Measurements from ENCODE around the gene LIN37. TPM values are rescaled to one million over a fixed set of nuclear protein-coding genes. Genes with fewer than 3 reads are reported as not detected.
A peak's percentile ranks its signal among the peaks of the same experiment; 100 is the strongest.

Gene LIN37
- total and polyA plus RNA-seq, 2 donors (not counting 3 experiments of a cell fraction or from before 2014, with no cell fraction given), result 11.3 to 21.4 TPM

GRCh38 chr19:35756377-35757230 is 8.2 kb downstream of the LIN37 start, which contains the start of gene HSPB6:
Gene HSPB6 (minus strand): TSS chr19:35757029. CDS start chr19:35757008, 21 bp downstream.
- CTCF ChIA-PET, result interaction anchor here (0.9 kb wide), 3 partner anchors 8 to 16 kb away, joined by 3 to 4 read pairs (median 3); partner anchors contain the start of genes LIN37, PSENEN and U2AF1L4
- H3K27me3 ChIP-seq (ENCODE audit: control insufficient read depth in 2 of 2, insufficient read depth in 2 of 2, low read length in 2 of 2), result no peaks in the 10 kb centered on the region
- peak within 1 kb of the TSS in 2 of 3 experiments; percentile 16 to 27 for H3K4me3 ChIP-seq (replicated peaks in 1 of 3; ENCODE audit: insufficient read depth in 1 of 3, low read depth in 1 of 3, low read length in 3 of 3)
- H3K9ac ChIP-seq (replicated peaks; ENCODE audit: extremely low read depth, insufficient read depth, low read length), result peak within 1 kb of the TSS; percentile 56
- H3K79me2 ChIP-seq (ENCODE audit: control insufficient read depth, insufficient read depth, low read length), result peaks cover 14% of the 10 kb centered on the region
- peak; percentile 50 for FAIRE-seq
- DNase-seq (ENCODE audit: low read depth, low spot score), result peak; percentile 37
- peaks cover 0 to 13% of the 10 kb centered on the region in 2 experiments for H3K36me3 ChIP-seq (ENCODE audit: control insufficient read depth in 2 of 2, extremely low read depth in 1 of 2, insufficient read depth in 2 of 2, low read length in 2 of 2)
- H3K9me1 ChIP-seq (replicated peaks; ENCODE audit: control insufficient read depth, extremely low read depth, insufficient read depth, low read length), result no peaks in the 10 kb centered on the region
- POLR2A ChIA-PET, result interaction anchor here (0.9 to 1.0 kb wide), 2 partner anchors 8 to 16 kb away, joined by 3 to 5 read pairs; partner anchors contain the start of gene LIN37
- dilution Hi-C loops (cut with MboI; ENCODE audit: extremely low pct_ligation_motif_present, low sequenced_read_pairs) (no loop called here), intact Hi-C loops (cut with micrococcal nuclease) (loop anchor here (1.0 to 5.0 kb wide), 2 partner anchors 8 to 109 kb away; partner anchors contain the start of genes COX6B1 and LIN37)
- peak within 1 kb of the TSS; percentile 45 for H3K4me2 ChIP-seq (ENCODE audit: insufficient read depth, low read length)
- H4K20me1 ChIP-seq (replicated peaks; ENCODE audit: control insufficient read depth, extremely low read depth, insufficient read depth, low read length), result no peaks in the 10 kb centered on the region
- no peaks in the 10 kb centered on the region for H3K9me3 ChIP-seq (replicated peaks; ENCODE audit: control insufficient read depth, insufficient read depth, low read length)
- TF ChIP-seq EZH2 (IDR thresholded peaks at IDR 0.05; ENCODE audit: borderline replicate concordance, low read depth, low read length, severe bottlenecking) (no peak), FOS (IDR thresholded peaks at IDR 0.05; ENCODE audit: borderline replicate concordance, insufficient read depth, low read length) (no peak), JUN (IDR thresholded peaks at IDR 0.05; ENCODE audit: borderline replicate concordance, insufficient read depth, insufficient read length, low read depth) (no peak), MYC (IDR thresholded peaks at IDR 0.05; ENCODE audit: low read depth, low read length) (no peak), POLR2AphosphoS5 (IDR thresholded peaks at IDR 0.05; ENCODE audit: insufficient read depth, low read depth, low read length) (no peak), MAX (IDR thresholded peaks at IDR 0.05; ENCODE audit: insufficient read depth, insufficient read length) (no peak), POLR2A (IDR thresholded peaks at IDR 0.05; ENCODE audit: low read depth, low read length) (no peak), GATA2 (IDR thresholded peaks at IDR 0.05; ENCODE audit: insufficient read depth, insufficient read length, low read depth, low read length) (no peak)
- TF ChIP-seq, protein P1, sequence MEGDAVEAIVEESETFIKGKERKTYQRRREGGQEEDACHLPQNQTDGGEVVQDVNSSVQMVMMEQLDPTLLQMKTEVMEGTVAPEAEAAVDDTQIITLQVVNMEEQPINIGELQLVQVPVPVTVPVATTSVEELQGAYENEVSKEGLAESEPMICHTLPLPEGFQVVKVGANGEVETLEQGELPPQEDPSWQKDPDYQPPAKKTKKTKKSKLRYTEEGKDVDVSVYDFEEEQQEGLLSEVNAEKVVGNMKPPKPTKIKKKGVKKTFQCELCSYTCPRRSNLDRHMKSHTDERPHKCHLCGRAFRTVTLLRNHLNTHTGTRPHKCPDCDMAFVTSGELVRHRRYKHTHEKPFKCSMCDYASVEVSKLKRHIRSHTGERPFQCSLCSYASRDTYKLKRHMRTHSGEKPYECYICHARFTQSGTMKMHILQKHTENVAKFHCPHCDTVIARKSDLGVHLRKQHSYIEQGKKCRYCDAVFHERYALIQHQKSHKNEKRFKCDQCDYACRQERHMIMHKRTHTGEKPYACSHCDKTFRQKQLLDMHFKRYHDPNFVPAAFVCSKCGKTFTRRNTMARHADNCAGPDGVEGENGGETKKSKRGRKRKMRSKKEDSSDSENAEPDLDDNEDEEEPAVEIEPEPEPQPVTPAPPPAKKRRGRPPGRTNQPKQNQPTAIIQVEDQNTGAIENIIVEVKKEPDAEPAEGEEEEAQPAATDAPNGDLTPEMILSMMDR (IDR thresholded peaks at IDR 0.05; ENCODE audit: extremely low read depth in 1 of 2, insufficient read depth in 1 of 2, low read depth in 1 of 2, low read length in 2 of 2), result no peak
- no TSS peak for BruUV-seq (replicated peaks)
- H2AFZ ChIP-seq (ENCODE audit: low read depth, low read length), result peak within 1 kb of the TSS; percentile 45
- H3K4me1 ChIP-seq (ENCODE audit: control insufficient read depth, extremely low read depth, insufficient read depth, low read length), result peaks cover 22% of the 10 kb centered on the region
- peak within 1 kb of the TSS; percentile 78 for H3K27ac ChIP-seq (ENCODE audit: insufficient read depth, low read depth, low read length)

Data from endothelial cell of umbilical vein (primary cell).